ENCODE results near the gene FOXJ1. TPM values are rescaled to one million over a fixed set of nuclear protein-coding genes. Genes with fewer than 3 reads are reported as not detected.

The FOXJ1 gene
- total RNA-seq, 1 experiment from 2014 or later, result not detected

- DNase-seq (ENCODE audit: unreplicated experiment), result no peak
- POLR2A ChIA-PET, result no interaction called here
- Mint-ChIP-seq H3K4me3 (ENCODE audit: unreplicated experiment) (no peak overlapping the region), H3K4me1 (ENCODE audit: insufficient read depth, unreplicated experiment) (no peaks in the 10 kb centered on the region), H3K9me3 (ENCODE audit: unreplicated experiment) (no peaks in the 10 kb centered on the region), H3K36me3 (ENCODE audit: insufficient read depth, unreplicated experiment) (no peaks in the 10 kb centered on the region), H3K27ac (ENCODE audit: low read depth, unreplicated experiment) (no peak overlapping the region), H3K27me3 (ENCODE audit: insufficient read depth, unreplicated experiment) (no peaks in the 10 kb centered on the region)
- BruUV-seq (replicated peaks), result no TSS peak
- intact Hi-C loops (cut with micrococcal nuclease), result no loop called here
- CTCF ChIA-PET, result interaction anchor here (0.6 to 7.2 kb wide), 5 partner anchors 105 to 174 kb away, joined by 3 to 82 read pairs (median 4); no protein-coding TSS in a partner anchor
- TF ChIP-seq, protein P1, sequence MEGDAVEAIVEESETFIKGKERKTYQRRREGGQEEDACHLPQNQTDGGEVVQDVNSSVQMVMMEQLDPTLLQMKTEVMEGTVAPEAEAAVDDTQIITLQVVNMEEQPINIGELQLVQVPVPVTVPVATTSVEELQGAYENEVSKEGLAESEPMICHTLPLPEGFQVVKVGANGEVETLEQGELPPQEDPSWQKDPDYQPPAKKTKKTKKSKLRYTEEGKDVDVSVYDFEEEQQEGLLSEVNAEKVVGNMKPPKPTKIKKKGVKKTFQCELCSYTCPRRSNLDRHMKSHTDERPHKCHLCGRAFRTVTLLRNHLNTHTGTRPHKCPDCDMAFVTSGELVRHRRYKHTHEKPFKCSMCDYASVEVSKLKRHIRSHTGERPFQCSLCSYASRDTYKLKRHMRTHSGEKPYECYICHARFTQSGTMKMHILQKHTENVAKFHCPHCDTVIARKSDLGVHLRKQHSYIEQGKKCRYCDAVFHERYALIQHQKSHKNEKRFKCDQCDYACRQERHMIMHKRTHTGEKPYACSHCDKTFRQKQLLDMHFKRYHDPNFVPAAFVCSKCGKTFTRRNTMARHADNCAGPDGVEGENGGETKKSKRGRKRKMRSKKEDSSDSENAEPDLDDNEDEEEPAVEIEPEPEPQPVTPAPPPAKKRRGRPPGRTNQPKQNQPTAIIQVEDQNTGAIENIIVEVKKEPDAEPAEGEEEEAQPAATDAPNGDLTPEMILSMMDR (IDR thresholded peaks at IDR 0.05; ENCODE audit: unreplicated experiment), result no peak
These were observed 21.4 kb downstream of the FOXJ1 start for GRCh38 chr17:76119409-76120371.

- H3K9me3 Mint-ChIP-seq (ENCODE audit: unreplicated experiment), result no peaks in the 10 kb centered on the region
- ChIA-PET CTCF (interaction anchor here (0.7 to 1.3 kb wide), 2 partner anchors 67 to 163 kb away, joined by 3 to 4 read pairs; no protein-coding TSS in a partner anchor), POLR2A (interaction anchor here (0.7 to 1.5 kb wide), 2 partner anchors 12 to 17 kb away, joined by 3 to 4 read pairs; partner anchors contain the start of gene EXOC7)
- no peak overlapping the region for H3K4me3 Mint-ChIP-seq (ENCODE audit: unreplicated experiment)
- no peak overlapping the region for H3K27ac Mint-ChIP-seq (ENCODE audit: low read depth, unreplicated experiment)
- H3K36me3 Mint-ChIP-seq (ENCODE audit: insufficient read depth, unreplicated experiment), result no peaks in the 10 kb centered on the region
- TF ChIP-seq, protein P1 (IDR thresholded peaks at IDR 0.05; ENCODE audit: unreplicated experiment), result no peak
- no TSS peak for BruUV-seq (replicated peaks)
- H3K4me1 Mint-ChIP-seq (ENCODE audit: insufficient read depth, unreplicated experiment), result no peaks in the 10 kb centered on the region
- DNase-seq (ENCODE audit: unreplicated experiment), result no peak
- H3K27me3 Mint-ChIP-seq (ENCODE audit: insufficient read depth, unreplicated experiment), result no peaks in the 10 kb centered on the region
- intact Hi-C loops (cut with micrococcal nuclease), result no loop called here
These were observed 25.8 kb downstream of the FOXJ1 start for GRCh38 chr17:76115138-76115754.

DNA sequence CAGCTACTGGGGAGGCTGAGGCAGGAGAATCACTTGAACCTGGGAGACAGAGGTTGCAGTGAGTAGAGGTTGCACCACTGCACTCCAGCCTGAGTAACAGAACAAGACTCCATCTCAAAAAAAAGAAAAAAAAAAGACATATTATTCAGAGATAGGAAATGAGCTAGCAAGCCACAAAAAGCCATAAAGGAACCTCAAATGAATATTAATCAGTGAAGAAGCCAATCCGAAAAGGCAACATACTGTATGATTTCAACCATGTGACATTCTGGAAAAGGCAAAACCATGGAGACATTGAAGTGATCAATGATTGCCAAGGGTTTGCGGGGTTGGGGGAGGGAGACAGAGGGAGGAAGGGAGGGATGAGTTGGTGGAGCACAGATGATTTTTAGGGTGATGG, 29.1 kb downstream of the FOXJ1 start:
- DNase-seq (ENCODE audit: unreplicated experiment), result no peak
- ChIA-PET POLR2A (no interaction called here), CTCF (interaction anchor here (2.6 kb wide), 1 partner anchor 167 kb away, joined by 9 read pairs; no protein-coding TSS in a partner anchor)
- Mint-ChIP-seq H3K27me3 (ENCODE audit: insufficient read depth, unreplicated experiment) (no peaks in the 10 kb centered on the region), H3K36me3 (ENCODE audit: insufficient read depth, unreplicated experiment) (no peaks in the 10 kb centered on the region), H3K4me3 (ENCODE audit: unreplicated experiment) (no peak overlapping the region), H3K9me3 (ENCODE audit: unreplicated experiment) (no peaks in the 10 kb centered on the region), H3K27ac (ENCODE audit: low read depth, unreplicated experiment) (no peak overlapping the region), H3K4me1 (ENCODE audit: insufficient read depth, unreplicated experiment) (no peaks in the 10 kb centered on the region)
- no TSS peak for BruUV-seq (replicated peaks)
- TF ChIP-seq, protein P1 (IDR thresholded peaks at IDR 0.05; ENCODE audit: unreplicated experiment), result no peak
- intact Hi-C loops (cut with micrococcal nuclease), result no loop called here

DNA sequence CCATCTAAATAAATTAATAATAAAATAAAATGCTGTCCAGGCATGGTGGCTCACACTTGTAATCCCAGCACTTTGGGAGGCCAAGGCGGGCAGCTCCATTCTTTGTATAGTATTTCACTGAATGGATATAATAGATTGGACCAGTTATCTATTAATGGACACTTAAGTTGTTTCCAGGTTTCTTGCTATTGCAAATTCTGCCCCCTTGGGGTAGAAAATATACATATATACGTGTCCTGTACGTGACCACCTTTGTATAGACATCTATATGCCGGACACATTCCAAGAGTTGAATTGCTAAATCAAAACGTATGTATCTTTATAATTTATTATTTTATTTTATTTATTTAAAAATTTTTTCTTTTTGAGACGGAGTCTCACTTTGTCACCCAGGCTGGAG, 33.5 kb downstream of the FOXJ1 start:
- H3K27ac Mint-ChIP-seq (ENCODE audit: low read depth, unreplicated experiment), result no peak overlapping the region
- ChIA-PET CTCF (no interaction called here), POLR2A (no interaction called here)
- H3K4me3 Mint-ChIP-seq (ENCODE audit: unreplicated experiment), result no peak overlapping the region
- BruUV-seq (replicated peaks), result no TSS peak
- peak; percentile 34 for DNase-seq (ENCODE audit: unreplicated experiment)
- no peaks in the 10 kb centered on the region for H3K9me3 Mint-ChIP-seq (ENCODE audit: unreplicated experiment)
- H3K27me3 Mint-ChIP-seq (ENCODE audit: insufficient read depth, unreplicated experiment), result no peaks in the 10 kb centered on the region
- H3K4me1 Mint-ChIP-seq (ENCODE audit: insufficient read depth, unreplicated experiment), result peaks cover 5% of the 10 kb centered on the region
- TF ChIP-seq, protein P1 (IDR thresholded peaks at IDR 0.05; ENCODE audit: unreplicated experiment), result peak; percentile 32
- intact Hi-C loops (cut with micrococcal nuclease), result no loop called here
- H3K36me3 Mint-ChIP-seq (ENCODE audit: insufficient read depth, unreplicated experiment), result no peaks in the 10 kb centered on the region

Data from MCF 10A (cell line).